ENCODE measurements around the gene CHP2. TPM values are rescaled to one million over a fixed set of nuclear protein-coding genes. Genes with fewer than 3 reads are reported as not detected.

CHP2 gene
- total RNA-seq, 1 experiment from 2014 or later, result 2.1 TPM

GRCh38 chr16:23710008-23710407 lies 44.8 kb upstream of the CHP2 start (continued):
- TF ChIP-seq, protein P1, sequence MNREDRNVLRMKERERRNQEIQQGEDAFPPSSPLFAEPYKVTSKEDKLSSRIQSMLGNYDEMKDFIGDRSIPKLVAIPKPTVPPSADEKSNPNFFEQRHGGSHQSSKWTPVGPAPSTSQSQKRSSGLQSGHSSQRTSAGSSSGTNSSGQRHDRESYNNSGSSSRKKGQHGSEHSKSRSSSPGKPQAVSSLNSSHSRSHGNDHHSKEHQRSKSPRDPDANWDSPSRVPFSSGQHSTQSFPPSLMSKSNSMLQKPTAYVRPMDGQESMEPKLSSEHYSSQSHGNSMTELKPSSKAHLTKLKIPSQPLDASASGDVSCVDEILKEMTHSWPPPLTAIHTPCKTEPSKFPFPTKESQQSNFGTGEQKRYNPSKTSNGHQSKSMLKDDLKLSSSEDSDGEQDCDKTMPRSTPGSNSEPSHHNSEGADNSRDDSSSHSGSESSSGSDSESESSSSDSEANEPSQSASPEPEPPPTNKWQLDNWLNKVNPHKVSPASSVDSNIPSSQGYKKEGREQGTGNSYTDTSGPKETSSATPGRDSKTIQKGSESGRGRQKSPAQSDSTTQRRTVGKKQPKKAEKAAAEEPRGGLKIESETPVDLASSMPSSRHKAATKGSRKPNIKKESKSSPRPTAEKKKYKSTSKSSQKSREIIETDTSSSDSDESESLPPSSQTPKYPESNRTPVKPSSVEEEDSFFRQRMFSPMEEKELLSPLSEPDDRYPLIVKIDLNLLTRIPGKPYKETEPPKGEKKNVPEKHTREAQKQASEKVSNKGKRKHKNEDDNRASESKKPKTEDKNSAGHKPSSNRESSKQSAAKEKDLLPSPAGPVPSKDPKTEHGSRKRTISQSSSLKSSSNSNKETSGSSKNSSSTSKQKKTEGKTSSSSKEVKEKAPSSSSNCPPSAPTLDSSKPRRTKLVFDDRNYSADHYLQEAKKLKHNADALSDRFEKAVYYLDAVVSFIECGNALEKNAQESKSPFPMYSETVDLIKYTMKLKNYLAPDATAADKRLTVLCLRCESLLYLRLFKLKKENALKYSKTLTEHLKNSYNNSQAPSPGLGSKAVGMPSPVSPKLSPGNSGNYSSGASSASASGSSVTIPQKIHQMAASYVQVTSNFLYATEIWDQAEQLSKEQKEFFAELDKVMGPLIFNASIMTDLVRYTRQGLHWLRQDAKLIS (CRISPR knock-in tag; IDR thresholded peaks at IDR 0.05; ENCODE audit: borderline replicate concordance), result no peak
- TF ChIP-seq ETV6 (CRISPR knock-in tag; IDR thresholded peaks at IDR 0.05) (no peak), ZNF416 (CRISPR knock-in tag; IDR thresholded peaks at IDR 0.05) (no peak), FOXP1 (CRISPR knock-in tag; IDR thresholded peaks at IDR 0.05; ENCODE audit: borderline replicate concordance) (no peak)
- TF ChIP-seq, protein P2, sequence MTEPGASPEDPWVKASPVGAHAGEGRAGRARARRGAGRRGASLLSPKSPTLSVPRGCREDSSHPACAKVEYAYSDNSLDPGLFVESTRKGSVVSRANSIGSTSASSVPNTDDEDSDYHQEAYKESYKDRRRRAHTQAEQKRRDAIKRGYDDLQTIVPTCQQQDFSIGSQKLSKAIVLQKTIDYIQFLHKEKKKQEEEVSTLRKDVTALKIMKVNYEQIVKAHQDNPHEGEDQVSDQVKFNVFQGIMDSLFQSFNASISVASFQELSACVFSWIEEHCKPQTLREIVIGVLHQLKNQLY (CRISPR knock-in tag; IDR thresholded peaks at IDR 0.05), result no peak

DNA sequence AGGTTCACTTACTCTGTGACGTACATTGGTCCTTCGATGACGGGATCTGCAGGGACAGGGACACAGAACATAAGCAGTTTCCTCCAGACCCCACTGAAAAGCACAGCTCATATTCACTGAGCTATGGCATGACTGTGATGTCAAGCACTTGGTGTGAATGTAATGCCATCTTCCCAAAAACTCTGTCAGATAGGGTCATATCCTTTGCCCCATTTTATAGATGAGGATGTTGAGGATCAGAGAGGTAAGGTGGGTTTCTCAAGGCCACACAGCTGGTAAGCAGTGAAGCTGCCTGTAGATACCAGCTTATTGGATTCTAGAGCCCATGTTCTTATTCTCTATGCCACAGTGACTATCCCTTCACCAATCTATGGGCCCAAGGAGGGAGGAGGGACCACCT lies 44.3 kb upstream of the CHP2 start:
- CTCF ChIA-PET, result no interaction called here
- no peak for ATAC-seq
- H3K27me3 Mint-ChIP-seq (ENCODE audit: low read depth), result peaks cover 65% of the 10 kb centered on the region
- H3K36me3 Mint-ChIP-seq, result peaks cover 17% of the 10 kb centered on the region
- POLR2A ChIA-PET, result no interaction called here
- no peak for DNase-seq (ENCODE audit: low spot score)
- H3K4me3 Mint-ChIP-seq, result no peak overlapping the region
- peaks cover 20% of the 10 kb centered on the region for H3K9me3 Mint-ChIP-seq
- peaks cover 5% of the 10 kb centered on the region; the same call in 1 of the 2 replicates for H3K4me1 Mint-ChIP-seq
- H3K27ac Mint-ChIP-seq, result no peak overlapping the region
- TF ChIP-seq CDX4 (CRISPR knock-in tag; IDR thresholded peaks at IDR 0.05; ENCODE audit: borderline replicate concordance), result no peak
- no peak for TF ChIP-seq TEAD4 (CRISPR knock-in tag; IDR thresholded peaks at IDR 0.05)
- TF ChIP-seq SMAD3 (CRISPR knock-in tag; IDR thresholded peaks at IDR 0.05; ENCODE audit: borderline replicate concordance), result no peak
- no peak for TF ChIP-seq AR (CRISPR knock-in tag; IDR thresholded peaks at IDR 0.05)
- TF ChIP-seq ZNF281 (CRISPR knock-in tag; IDR thresholded peaks at IDR 0.05), result no peak
- no peak for TF ChIP-seq JUN (CRISPR knock-in tag; IDR thresholded peaks at IDR 0.05)
- no peak for TF ChIP-seq GTF2I (CRISPR knock-in tag; conservative IDR thresholded peaks at IDR 0.05)
- no peak for TF ChIP-seq SMAD4 (CRISPR knock-in tag; IDR thresholded peaks at IDR 0.05)
- no peak for TF ChIP-seq PRDM15 (CRISPR knock-in tag; IDR thresholded peaks at IDR 0.05)
- TF ChIP-seq, protein P1 (CRISPR knock-in tag; IDR thresholded peaks at IDR 0.05; ENCODE audit: borderline replicate concordance), result no peak
- no peak for TF ChIP-seq JAZF1 (CRISPR knock-in tag; IDR thresholded peaks at IDR 0.05)
- no peak for TF ChIP-seq ZNF396 (CRISPR knock-in tag; IDR thresholded peaks at IDR 0.05; ENCODE audit: borderline replicate concordance)
